Measurements from ENCODE around the gene KRT79.
A peak's percentile ranks its signal among the peaks of the same experiment; 100 is the strongest.
"Not testable (repeated sequence)": the region's sequence is repeated elsewhere in the genome, so short reads cannot be mapped to it uniquely, and the experiment has no call there.

Gene KRT79

DNA sequence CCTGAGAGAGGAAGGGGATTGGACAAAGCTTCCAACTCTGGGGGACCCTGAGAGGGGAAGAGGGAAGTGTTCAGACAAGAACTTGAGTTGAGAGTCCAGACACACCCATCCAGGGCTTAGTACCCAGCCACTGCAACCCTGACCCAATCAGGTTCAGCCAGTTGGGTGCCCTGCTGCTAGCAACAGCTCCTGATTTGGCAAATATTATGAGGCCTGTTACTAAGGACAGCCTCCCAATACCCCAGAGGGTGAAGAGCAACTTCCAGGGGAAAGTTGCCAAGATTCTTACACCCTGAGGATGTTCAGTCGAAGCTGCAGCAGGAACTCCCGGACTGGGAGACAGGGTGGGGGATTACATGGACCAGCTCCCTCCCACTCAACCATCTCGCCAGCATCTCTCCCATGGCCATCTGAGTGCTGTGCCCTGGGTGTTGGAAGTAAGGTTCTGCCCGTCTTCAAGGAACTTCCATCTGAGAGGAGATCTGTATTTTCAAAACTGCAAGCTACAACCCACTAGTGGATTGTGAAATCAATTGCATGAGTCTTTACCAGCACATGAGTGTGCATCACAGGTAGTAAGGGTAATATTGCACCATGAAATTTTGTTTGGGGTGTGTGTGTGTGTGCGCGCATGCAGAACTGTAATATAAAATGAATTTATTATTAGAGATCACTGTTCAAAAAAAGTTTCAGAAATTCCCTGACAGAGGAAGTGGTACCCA, 26.2 kb upstream of the KRT79 start:
- DNase-seq: no peak

- no peak for DNase-seq
Measured at GRCh38 chr12:52857500-52857899, 23.4 kb upstream of the KRT79 start.

DNA sequence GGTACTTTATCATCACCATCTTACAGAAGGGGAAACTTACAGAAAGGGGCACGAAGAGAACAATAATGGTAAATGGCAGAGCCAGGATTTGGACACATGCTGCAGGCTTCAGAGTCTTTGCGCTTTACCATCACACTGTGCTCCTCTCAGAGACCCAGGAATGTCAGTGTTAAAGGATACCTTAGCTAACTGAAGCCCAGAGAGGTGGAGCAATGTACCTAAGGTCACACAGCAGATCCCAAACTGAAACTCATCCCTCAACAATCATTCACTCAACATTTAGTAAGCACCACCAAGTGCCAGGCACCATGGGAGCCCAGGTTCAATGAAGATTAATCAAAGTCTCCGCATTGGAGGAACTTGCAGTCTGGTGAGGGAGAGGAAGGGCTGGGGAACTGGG, 22.7 kb upstream of the KRT79 start:
- no peak for DNase-seq

GRCh38 chr12:52856077-52856476, 22.0 kb upstream of the KRT79 start:
- not testable (repeated sequence) for DNase-seq

GRCh38 chr12:52851787-52852186, 17.7 kb upstream of the KRT79 start:
- DNase-seq: no peak

GRCh38 chr12:52850681-52851080, 16.6 kb upstream of the KRT79 start:
- no peak for DNase-seq

DNA sequence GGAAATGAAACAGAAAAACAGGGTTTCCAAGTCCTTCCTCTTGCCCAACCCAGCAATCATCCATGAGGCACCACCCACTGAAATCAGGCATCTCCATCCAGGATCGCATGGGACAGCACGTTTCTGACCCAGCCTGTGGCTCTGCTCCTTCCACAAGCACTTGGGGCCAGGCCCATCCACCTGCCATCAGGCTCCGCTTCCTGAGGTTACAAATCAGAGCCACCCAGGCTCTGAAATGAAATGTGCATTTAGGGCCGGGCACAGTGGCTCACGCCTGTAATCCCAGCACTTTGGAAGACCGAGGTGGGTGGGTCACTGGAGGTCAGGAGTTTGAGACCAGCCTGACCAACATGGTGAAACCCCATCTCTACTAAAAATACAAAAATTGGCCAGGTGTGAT, 15.4 kb upstream of the KRT79 start:
- DNase-seq: no peak

DNA sequence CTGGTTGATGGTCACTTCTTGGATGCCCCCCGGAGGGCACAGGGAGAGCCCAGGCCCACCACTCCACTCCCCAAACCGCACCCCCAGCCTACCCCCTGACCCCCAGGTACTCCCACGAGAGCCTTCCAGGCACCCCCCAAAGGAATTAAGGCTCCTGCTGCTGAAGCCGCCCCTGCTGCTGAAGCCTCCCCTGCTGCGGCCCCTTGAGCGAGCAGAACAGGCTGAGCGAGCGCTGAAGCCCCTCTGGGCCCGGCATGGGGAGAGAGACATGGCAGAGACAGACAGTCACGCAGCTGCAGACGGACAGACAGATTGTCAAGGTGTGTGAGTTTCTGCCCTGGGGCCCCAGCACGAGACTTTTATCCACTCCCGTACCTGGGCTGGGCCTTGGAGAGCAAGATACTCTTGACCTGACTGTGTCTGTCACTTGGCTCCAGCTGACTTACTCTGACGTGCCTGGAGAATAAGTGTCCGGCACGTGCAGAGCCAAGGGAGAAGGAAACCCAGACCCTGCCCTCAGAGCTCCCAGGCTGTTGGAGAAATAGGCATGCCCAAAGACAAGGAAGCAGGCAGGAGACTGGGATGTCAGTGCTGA, 14.6 kb upstream of the KRT79 start, which contains the start of gene KRT78:
TSS of gene KRT78 (minus strand) at position 334 of the 595 bp plus-strand sequence. CDS start at position 270, 64 bp downstream.
- DNase-seq: no peak

- DNase-seq: no peak
Measured at GRCh38 chr12:52847335-52848102, 13.4 kb upstream of the KRT79 start.

DNA sequence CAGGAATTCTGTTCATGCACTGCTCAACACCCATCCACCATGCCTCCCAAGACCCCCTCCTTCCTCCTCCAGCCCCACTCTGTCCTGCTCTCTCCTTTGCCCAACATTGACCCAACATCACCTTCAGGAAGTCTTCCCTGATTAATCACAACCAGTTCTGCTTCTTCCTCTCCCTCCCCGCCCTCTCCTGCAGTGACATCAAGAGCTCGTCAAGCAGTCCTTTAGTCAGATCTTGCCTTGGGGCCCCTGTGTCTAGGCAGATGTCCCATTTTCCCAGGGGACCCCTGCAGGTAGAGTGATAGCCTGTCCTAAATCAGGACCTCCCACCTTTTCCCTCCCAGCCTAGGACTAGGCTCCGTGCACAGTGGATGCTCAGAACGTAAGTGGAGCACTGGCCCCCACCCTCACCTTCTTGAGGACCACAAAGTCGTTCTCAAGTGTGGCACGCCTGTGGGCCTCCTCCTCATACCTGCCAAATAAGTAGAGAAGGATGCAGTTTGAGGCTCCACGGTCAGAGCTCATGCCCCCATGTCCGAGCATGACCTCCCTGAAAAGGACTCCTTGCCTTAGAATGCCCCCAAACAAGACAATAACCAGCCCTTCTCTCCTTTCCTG, 12.4 kb upstream of the KRT79 start:
- no peak for DNase-seq

GRCh38 chr12:52845946-52846345, 11.8 kb upstream of the KRT79 start:
- no peak for DNase-seq

DNA sequence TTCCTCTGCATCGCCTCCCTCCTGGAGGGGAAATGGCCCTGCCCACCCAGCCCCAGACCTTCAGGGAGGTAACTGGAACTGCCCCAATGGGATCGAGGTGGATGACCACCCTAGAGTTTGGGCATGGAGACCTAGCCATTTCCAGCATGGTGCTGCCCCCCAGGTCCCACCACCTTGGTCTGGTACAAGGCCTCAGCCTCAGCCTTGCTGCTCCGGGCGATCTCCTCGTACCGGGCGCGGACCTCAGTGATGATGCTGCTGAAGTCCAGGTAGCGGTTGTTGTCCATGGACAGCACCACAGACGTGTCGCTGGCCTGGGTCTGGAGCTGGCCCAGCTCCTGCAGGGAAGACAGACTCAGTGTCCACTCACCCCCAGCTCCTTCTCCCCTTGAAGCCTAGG, 10.3 kb upstream of the KRT79 start:
- DNase-seq: no peak

DNA sequence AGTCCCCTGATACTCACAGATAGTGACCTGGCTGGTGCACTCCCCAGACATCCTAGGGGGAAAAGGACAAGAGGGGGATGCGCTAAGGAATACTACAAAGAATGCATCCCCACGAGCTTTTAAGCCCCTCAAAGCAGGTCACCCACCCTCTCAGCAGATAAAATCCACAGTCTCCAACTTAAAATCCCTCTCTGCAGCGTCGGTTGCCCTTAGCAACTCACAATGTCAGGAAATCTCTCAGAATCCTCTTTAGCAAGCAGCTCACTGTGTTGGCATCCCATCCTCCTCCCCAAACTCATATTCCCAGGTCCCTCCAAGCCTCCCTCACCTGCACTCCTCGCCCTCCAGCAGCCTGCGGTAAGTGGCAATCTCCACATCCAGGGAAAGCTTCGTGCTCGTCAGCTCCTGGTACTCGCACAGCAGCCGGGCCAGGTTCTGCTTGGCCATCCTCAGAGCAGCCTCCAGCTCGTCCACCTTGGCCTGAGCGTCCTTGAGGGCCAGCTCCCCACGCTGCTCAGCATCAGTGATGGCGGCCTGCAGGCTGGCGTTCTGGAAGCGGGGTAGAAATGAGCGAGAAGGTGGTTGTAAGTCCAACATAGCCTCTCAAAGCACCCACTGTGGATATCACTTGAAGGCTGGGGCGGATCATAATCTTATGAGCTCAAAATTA, 5.5 kb upstream of the KRT79 start:
- no peak for DNase-seq

DNA sequence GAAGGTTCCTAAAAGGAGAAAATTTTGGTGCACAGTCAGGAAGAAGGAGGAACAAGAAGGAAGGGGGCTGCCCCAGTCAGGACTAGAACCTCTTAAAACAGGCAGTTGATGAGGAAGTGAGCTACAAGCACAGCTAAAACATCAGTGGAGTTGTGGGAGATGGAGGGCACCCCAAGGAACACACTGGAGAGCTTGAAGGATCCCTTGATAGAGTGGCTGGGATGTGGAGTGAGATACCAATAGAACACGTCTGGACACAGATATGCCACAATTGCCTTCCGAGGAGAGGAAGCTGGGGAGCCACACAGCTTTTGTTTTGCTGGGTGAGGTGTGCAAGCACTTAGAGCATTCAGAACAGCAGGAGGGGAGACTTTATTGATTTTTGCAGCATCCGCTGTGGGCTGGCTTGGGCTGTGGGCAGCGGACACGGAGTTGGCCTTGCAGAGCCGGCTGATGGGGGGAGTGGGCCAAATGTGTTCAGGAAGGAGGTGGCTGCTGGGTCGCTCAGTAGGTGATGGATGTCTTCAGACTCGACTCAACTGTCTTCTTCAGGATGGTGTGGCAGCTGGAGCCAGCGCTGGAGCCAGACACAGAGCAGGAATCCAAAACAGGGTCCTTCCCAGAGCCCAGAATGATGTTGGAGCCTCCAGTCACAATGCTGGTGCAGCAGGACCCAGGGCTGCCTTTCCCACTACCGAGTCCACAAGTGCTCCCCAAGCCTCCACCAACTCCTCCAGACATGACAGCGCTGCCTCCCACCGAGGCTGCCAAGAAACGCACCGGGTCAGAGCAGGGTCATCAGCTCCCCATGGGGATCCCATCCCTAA, 4.7 kb upstream of the KRT79 start:
- DNase-seq: peak; percentile 14

DNA sequence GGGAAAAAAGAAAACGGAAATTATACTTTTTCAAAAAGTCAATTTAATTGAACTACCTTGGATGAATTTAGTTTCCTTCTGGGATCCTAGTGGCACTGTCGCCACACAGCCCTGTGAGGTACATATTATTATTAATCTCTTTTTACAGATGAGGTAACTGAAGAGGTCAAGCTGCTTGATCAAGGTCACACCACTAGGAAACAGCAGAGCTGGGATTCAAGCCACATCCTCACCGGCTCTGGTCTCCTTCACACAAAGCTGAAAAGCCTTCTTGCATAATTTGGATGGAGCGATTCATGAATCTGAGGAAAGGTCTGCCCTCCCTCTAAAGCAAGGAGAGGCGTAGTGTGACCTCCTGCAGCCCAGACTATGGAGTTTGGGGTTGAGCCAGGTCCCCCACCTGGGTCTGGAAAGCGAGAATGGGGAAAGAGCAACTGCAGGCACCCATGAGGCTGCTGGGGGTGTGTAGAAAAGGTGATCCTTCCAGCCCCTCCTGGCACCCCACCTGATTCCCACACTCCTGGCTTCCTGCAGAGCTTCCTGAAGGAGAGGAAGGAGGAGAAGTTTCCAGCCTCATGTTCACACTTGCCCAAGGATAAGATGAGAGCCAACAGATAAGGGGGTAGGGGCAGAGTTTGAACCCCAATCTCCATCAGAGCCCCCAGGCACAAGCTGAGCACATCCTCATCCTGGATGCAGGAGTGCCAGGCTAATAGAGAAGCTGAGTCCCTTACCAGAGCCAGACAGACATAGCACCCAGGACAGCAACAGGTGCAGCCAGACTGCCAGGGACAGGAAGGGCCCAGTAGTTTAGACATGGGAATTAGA, 3.9 kb upstream of the KRT79 start:
- no peak for DNase-seq

- DNase-seq: peak; percentile 57
Measured at GRCh38 chr12:52837413-52837741, 3.3 kb upstream of the KRT79 start.

GRCh38 chr12:52836491-52837412, 2.6 kb upstream of the KRT79 start:
- DNase-seq: no peak

DNA sequence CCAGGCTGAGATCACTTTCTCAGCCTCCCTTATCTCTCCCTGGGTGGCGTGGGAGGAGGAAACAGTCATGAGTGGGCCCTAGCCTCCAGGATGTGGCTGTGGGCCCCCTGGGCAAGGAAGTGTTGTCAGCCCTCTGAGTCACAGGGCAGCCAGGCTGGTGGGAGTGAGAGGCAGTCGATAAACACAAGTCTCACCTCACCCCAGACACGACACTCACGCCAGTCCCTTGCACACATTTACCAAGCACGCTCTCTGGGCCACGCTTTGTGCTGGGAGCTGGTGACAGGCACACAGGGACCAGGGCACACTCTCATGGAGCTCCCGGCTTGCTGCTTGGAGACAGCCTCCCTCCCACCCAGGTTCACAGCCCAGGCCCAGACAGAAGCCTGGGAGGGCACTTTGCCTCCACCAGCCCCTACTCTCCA, 1.9 kb upstream of the KRT79 start:
- peak; percentile 61 for DNase-seq

DNA sequence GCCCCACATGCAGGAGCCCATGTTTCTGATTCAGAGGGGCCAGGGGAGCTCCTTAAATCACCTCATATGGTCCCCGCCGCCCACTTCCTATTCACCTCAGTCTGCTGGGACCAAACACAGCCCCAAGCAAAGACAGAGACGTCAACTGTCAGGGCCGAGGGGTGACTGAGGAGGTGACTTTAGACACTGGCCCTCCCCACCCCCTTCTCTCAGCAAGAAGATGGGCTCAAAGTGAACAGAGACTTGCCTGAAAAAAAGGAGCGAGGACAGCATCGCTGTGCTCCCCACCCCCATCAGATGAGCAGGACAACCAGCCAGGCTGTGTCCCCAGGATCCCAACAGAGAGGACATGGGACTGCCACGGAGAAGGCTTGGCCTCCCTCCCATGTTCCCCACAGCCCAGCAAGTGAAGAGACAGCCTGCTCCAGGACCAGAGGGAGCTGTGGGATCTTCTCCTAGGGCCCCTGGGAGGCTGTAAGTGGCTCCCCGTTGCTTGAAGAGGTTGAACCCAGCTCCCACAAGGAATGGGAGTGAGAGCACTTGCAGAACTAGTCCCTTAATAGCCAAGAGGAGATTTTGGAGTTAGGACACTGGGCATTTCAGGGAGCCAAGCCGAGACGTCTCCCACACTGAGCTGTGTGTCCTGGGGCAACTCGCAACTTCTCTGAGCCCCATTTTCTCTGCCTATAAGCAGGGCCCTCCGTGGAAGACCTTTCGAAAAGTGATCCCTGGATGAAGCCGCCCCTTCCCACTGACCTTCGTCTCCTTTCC, 1.3 kb upstream of the KRT79 start:
- DNase-seq: no peak

DNA sequence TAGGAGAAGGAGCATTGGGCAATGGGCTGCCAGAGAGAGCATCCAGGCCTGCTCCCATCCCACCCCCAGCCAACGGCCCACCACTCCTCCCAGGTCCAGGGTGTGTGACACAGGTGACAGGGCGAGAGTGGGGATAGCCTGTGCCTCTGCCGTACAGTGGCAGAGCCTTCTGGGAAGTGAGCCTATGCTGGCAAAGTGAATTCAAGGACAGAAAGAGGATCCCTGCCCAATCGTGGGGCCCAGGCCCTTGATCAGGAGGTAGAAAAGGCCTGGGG, 553 bp upstream of the KRT79 start:
- no peak for DNase-seq

All from MV-4-11 (cell line).